NOMO-1 treated with DMSO at 0.1 percent for 48 hours (cell line): ENCODE data around the gene APOBEC3B.
"Not testable (repeated sequence)": the region's sequence is repeated elsewhere in the genome, so short reads cannot be mapped to it uniquely, and the experiment has no call there.

Source experiments
- DNase-seq: peaks from one replicate; lab custom pipeline; 2025; ENCODE audit not compliant: unreplicated experiment; lab: John Stamatoyannopoulos, UW

APOBEC3B gene

GRCh38 chr22:38965614-38966379 is 16.4 kb upstream of the APOBEC3B start:
- DNase-seq: no peak

GRCh38 chr22:38966380-38966702 is 15.8 kb upstream of the APOBEC3B start:
- no peak for DNase-seq

GRCh38 chr22:38966942-38967341 is 15.2 kb upstream of the APOBEC3B start:
- no peak for DNase-seq

- peak; percentile 81 for DNase-seq
These were observed 14.4 kb upstream of the APOBEC3B start for GRCh38 chr22:38967451-38968450.

- DNase-seq: no peak
These were observed 13.3 kb upstream of the APOBEC3B start for GRCh38 chr22:38968801-38969200.

GRCh38 chr22:38970551-38970950 is 11.6 kb upstream of the APOBEC3B start:
- DNase-seq: no peak

- no peak for DNase-seq
These were observed 10.9 kb upstream of the APOBEC3B start for GRCh38 chr22:38971202-38971601.

- DNase-seq: no peak
These were observed 10.4 kb upstream of the APOBEC3B start for GRCh38 chr22:38971791-38972190.

GRCh38 chr22:38972558-38972957 is 9.6 kb upstream of the APOBEC3B start:
- peak; percentile 6 for DNase-seq

GRCh38 chr22:38973289-38974169 is 8.6 kb upstream of the APOBEC3B start:
- DNase-seq: no peak

- no peak for DNase-seq
These were observed 7.8 kb upstream of the APOBEC3B start for GRCh38 chr22:38974170-38974825.

- DNase-seq: no peak
These were observed 7.3 kb upstream of the APOBEC3B start for GRCh38 chr22:38974826-38975175.

- DNase-seq: not testable (repeated sequence)
These were observed 4.9 kb upstream of the APOBEC3B start for GRCh38 chr22:38977289-38977688.

- DNase-seq: not testable (repeated sequence)
These were observed 1.6 kb upstream of the APOBEC3B start for GRCh38 chr22:38980587-38980986.

GRCh38 chr22:38981005-38981991 is 849 bp upstream of the APOBEC3B start:
- DNase-seq: no peak

- DNase-seq: peak; percentile 85
These were observed 2.1 kb downstream of the APOBEC3B start for GRCh38 chr22:38984224-38984623.

- DNase-seq: not testable (repeated sequence)
These were observed 2.9 kb downstream of the APOBEC3B start for GRCh38 chr22:38984784-38985757.

GRCh38 chr22:38986629-38987028 is 4.5 kb downstream of the APOBEC3B start:
- DNase-seq: no peak
